Fibroblast of lung (primary cell): Measurements from ENCODE around the gene LY9. TPM values are rescaled to one million over a fixed set of nuclear protein-coding genes. Genes with fewer than 3 reads are reported as not detected.

Experiments
- DNase-seq, 2 donors: peaks; one replicate each; pipeline versions ENCODE4 v3.0.0 to v3.0.0-alpha.2; 2010; ENCODE audit warnings: low read depth in 2 of 2
- H2AFZ ChIP-seq: 2 replicates; pipeline ENCODE4 v1.5.1; 2012; ENCODE audit warnings: low read length, control low read depth, inconsistent platforms
- H3K27ac ChIP-seq: 2 replicates; pipeline ENCODE4 v1.5.1; 2011; ENCODE audit warnings: low read length, control low read depth; ENCODE audit not compliant: insufficient read depth
- H3K27me3 ChIP-seq: 2 replicates; pipeline ENCODE4 v1.5.1; 2011; ENCODE audit warnings: mild to moderate bottlenecking, low read length; ENCODE audit not compliant: control insufficient read depth, insufficient read depth
- H3K36me3 ChIP-seq: 2 replicates; pipeline ENCODE4 v1.5.1; 2011; ENCODE audit warnings: low read length; ENCODE audit not compliant: control insufficient read depth, insufficient read depth
- H3K4me1 ChIP-seq: 2 replicates; pipeline ENCODE4 v1.5.1; 2011; ENCODE audit warnings: low read length; ENCODE audit not compliant: control insufficient read depth, insufficient read depth; ENCODE audit errors: extremely low read depth
- H3K4me2 ChIP-seq: 2 replicates; pipeline ENCODE4 v1.5.1; 2011; ENCODE audit warnings: low read length, control low read depth; ENCODE audit not compliant: insufficient read depth; ENCODE audit errors: extremely low read depth
- H3K4me3 ChIP-seq, 4 experiments: fragments of 200-600 bp in 1 of 4; sonication (generic) in 1 of 4; replicated peaks in 1 of 4; 2 replicates each; pipeline ENCODE4 v1.5.1; 2011 to 2016; ENCODE audit warnings: low read length in 4 of 4, low read depth in 3 of 4, mild to moderate bottlenecking in 3 of 4, control low read depth in 2 of 4, inconsistent platforms in 1 of 4, mixed read lengths in 1 of 4; ENCODE audit not compliant: insufficient read depth in 1 of 4; ENCODE audit errors: control extremely low read depth in 1 of 4
- H3K79me2 ChIP-seq: 2 replicates; pipeline ENCODE4 v1.5.1; 2012; ENCODE audit warnings: mild to moderate bottlenecking, low read length, inconsistent platforms; ENCODE audit not compliant: control insufficient read depth, insufficient read depth
- H3K9ac ChIP-seq: 2 replicates; pipeline ENCODE4 v1.5.1; 2011; ENCODE audit warnings: mild to moderate bottlenecking, low read length, control low read depth; ENCODE audit not compliant: insufficient read depth
- H3K9me3 ChIP-seq: 2 replicates; pipeline ENCODE4 v1.5.1; 2012; ENCODE audit warnings: low read depth, low read length; ENCODE audit not compliant: control insufficient read depth, insufficient read depth
- H4K20me1 ChIP-seq: 2 replicates; pipeline ENCODE4 v1.5.1; 2011; ENCODE audit warnings: low read length; ENCODE audit not compliant: control insufficient read depth, insufficient read depth; ENCODE audit errors: extremely low read depth
- EZH2 ChIP-seq: IDR thresholded peaks from 2 replicates; pipeline ENCODE4 v1.5.1; 2012; ENCODE audit warnings: low read length, control low read depth, mild to moderate bottlenecking; ENCODE audit errors: missing control alignments
- polyA plus RNA-seq, 2 donors: library from polyadenylated mRNA; depleted of rRNA in 1 of 2; stranded (reverse) in 1 of 2; unstranded in 1 of 2; fragments of >200 nt; gene quantifications; 2 replicates each; pipeline ENCODE4 v1.2.1, GENCODE V29; 2011 to 2012; ENCODE audit warnings: missing spikeins in 1 of 2
- total RNA-seq: library from RNA; depleted of rRNA; stranded (reverse); fragments of >200 nt; gene quantifications from 2 replicates; pipeline ENCODE4 v1.2.1, GENCODE V29; 2014
- TF ChIP-seq, protein P1 (sequence below), 2 donors: IDR thresholded peaks in 1 of 2; conservative IDR thresholded peaks in 1 of 2; 1 replicate in 1 of 2; 2 replicates in 1 of 2; pipeline ENCODE4 v1.5.1; 2011 to 2012; ENCODE audit warnings: low read length in 2 of 2, control low read depth in 1 of 2, inconsistent platforms in 1 of 2, low read depth in 1 of 2, mild to moderate bottlenecking in 1 of 2

The LY9 gene
- total and polyA plus RNA-seq, 2 donors (not counting 1 experiment from before 2014, with no cell fraction given) = not detected

DNA sequence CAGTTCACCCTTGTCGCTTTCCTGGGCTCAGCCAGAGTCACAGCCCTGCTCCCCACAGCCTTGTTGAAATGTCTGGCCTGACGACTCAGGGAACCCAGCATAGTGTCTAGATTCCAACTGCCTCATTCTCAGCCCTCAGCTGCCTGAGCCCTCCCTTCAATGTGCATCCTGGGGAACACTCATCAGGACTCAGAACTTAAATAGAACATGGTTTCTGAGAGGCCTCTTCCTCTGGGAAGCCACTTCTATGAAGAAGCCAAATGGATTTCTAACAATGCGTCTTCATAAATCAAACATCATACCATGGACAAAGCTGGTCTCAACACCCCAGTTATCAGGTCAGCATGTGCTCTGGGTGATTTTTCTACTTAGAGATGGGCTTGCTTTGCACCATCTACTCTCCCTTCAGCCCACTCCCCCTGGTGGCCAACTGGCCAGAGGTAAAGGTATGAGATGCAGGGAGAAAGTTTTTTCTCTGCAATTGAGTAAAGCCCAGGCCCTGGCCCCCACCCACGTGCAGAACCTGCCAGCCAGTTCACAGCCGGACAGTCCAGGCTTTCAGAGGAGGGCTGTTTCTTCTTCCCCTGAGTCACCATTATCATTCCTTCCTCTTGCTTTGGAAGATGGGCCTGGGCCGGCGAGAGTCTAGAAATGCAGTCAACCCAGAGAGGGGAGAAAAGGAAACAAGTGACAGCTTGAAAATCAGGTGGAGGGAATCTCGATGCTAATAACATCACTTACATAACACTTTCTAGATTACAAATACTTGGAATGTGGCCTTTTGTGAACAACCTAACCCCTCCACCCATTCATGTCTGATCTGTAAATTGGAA, 34.6 kb downstream of the LY9 start:
- Histone ChIP-seq H3K9ac (no peak overlapping the region), H3K79me2 (no peaks in the 10 kb centered on the region), H3K27me3 (no peaks in the 10 kb centered on the region), H3K9me3 (no peaks in the 10 kb centered on the region), H3K36me3 (no peaks in the 10 kb centered on the region), H3K4me2 (no peak overlapping the region), H3K4me1 (no peaks in the 10 kb centered on the region), H3K27ac (no peak overlapping the region), H2AFZ (no peak overlapping the region), H3K4me3 (no peak overlapping the region), H4K20me1 (no peaks in the 10 kb centered on the region)
- TF ChIP-seq, protein P1, sequence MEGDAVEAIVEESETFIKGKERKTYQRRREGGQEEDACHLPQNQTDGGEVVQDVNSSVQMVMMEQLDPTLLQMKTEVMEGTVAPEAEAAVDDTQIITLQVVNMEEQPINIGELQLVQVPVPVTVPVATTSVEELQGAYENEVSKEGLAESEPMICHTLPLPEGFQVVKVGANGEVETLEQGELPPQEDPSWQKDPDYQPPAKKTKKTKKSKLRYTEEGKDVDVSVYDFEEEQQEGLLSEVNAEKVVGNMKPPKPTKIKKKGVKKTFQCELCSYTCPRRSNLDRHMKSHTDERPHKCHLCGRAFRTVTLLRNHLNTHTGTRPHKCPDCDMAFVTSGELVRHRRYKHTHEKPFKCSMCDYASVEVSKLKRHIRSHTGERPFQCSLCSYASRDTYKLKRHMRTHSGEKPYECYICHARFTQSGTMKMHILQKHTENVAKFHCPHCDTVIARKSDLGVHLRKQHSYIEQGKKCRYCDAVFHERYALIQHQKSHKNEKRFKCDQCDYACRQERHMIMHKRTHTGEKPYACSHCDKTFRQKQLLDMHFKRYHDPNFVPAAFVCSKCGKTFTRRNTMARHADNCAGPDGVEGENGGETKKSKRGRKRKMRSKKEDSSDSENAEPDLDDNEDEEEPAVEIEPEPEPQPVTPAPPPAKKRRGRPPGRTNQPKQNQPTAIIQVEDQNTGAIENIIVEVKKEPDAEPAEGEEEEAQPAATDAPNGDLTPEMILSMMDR (conservative IDR thresholded peaks at IDR 0.05 in 1 of 2, IDR thresholded peaks at IDR 0.05 in 1 of 2; ENCODE audit: low read depth in 1 of 2, low read length in 2 of 2) = peak; percentile 32 to 42
- no peak for TF ChIP-seq EZH2
- DNase-seq = peak in 1 of 2 donors; percentile 28

DNA sequence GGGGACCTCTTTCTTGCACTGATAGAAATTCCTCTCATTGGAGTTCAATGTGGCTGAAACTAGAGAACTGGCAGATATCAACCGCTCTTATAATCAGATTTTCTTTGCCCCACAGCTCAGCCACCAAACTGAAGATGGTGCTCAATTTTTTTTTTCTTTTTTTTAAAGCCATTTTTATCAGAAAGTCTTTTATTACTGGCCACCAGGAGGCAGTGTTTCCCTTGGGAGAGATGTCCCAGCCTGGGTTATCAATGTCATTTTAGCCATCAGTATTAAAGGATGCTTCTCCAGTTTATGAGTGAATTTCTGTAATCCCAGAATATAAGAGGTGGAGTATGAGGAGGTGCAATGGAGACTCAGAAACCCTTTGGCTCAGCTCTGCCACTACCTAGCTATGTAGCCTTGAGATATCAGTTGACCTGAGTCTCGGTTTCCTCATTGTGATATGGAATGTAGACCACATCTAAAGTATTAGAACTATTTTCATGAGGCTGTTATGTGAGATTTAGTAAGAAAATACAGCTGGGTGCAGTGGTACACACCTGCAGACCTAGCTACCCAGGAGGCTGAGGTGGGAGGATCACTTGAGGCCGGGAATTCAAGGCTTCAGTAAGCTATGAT, 39.1 kb downstream of the LY9 start:
- DNase-seq = peak; percentile 7 to 54
- Histone ChIP-seq H2AFZ (no peak overlapping the region), H3K79me2 (no peaks in the 10 kb centered on the region), H3K4me1 (no peaks in the 10 kb centered on the region), H3K9me3 (no peaks in the 10 kb centered on the region), H3K4me3 (no peak overlapping the region), H3K27ac (no peak overlapping the region), H3K4me2 (no peak overlapping the region), H3K9ac (no peak overlapping the region), H4K20me1 (no peaks in the 10 kb centered on the region), H3K27me3 (no peaks in the 10 kb centered on the region), H3K36me3 (no peaks in the 10 kb centered on the region)
- no peak for TF ChIP-seq EZH2
- TF ChIP-seq, protein P1 (conservative IDR thresholded peaks at IDR 0.05 in 1 of 2, IDR thresholded peaks at IDR 0.05 in 1 of 2; ENCODE audit: low read depth in 1 of 2, low read length in 2 of 2) = peak; percentile 23 to 55

DNA sequence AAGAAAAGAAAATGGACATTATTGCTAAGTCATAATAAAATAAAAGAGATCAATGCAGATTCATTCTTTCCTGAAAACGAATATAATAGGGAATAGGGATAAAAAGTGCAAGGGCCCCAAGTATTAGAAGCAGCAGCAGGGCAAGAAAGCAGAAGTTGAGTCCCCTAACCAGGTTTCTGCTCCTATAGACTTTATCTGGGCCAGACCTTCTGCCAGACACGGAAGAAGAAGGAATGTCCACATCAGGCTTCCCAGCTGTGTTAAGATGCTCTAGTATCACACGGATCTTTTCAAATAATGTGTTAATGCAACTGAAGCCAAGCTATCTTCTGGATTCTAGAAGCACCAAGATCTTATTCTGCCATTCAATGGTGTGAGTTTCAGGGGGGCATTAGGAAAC, 39.8 kb downstream of the LY9 start:
- TF ChIP-seq EZH2 = no peak
- TF ChIP-seq, protein P1 (conservative IDR thresholded peaks at IDR 0.05 in 1 of 2, IDR thresholded peaks at IDR 0.05 in 1 of 2; ENCODE audit: low read depth in 1 of 2, low read length in 2 of 2) = no peak
- no peak for DNase-seq

More for the DNA sequence above, 39.8 kb downstream of the LY9 start:
- no peaks in the 10 kb centered on the region for H3K36me3 ChIP-seq
- no peak overlapping the region for H3K4me2 ChIP-seq
- H3K4me3 ChIP-seq = no peak overlapping the region
- no peaks in the 10 kb centered on the region for H3K4me1 ChIP-seq
- no peaks in the 10 kb centered on the region for H4K20me1 ChIP-seq
- no peak overlapping the region for H3K9ac ChIP-seq
- no peaks in the 10 kb centered on the region for H3K9me3 ChIP-seq
- no peaks in the 10 kb centered on the region for H3K27me3 ChIP-seq
- H2AFZ ChIP-seq = no peak overlapping the region
- no peaks in the 10 kb centered on the region for H3K79me2 ChIP-seq
- H3K27ac ChIP-seq = no peak overlapping the region
